Activated CD8-positive, alpha-beta memory T cell treated with anti-CD3 and anti-CD28 coated beads for 36 hours (primary cell): Measurements from ENCODE around the gene SIRPB1. TPM values are rescaled to one million over a fixed set of nuclear protein-coding genes. Genes with fewer than 3 reads are reported as not detected.

ENCODE experiments used
- total RNA-seq, 2 experiments: library from RNA; stranded (reverse); gene quantifications; one replicate each; pipeline ENCODE4 v1.2.3, GENCODE V29; 2021

The SIRPB1 gene
- total RNA-seq, 2 experiments from 2014 or later: 1.2 to 1.4 TPM

Other genes with a start within 250 kb of the SIRPB1 start
- gene FKBP1A, start 227.0 kb downstream of the SIRPB1 start, total RNA-seq: 100 to 1,000 TPM; 300 to 304 TPM
- gene NSFL1C, start 153.2 kb downstream of the SIRPB1 start, total RNA-seq: 10 to 100 TPM; 89.5 to 91.3 TPM
- gene SIRPB2, start 128.6 kb downstream of the SIRPB1 start, total RNA-seq: not detected
- gene SIRPD, start 62.3 kb downstream of the SIRPB1 start, total RNA-seq: not detected
- 10 to 100 TPM; 16.5 to 16.8 TPM for gene SIRPG, start 37.8 kb upstream of the SIRPB1 start, total RNA-seq